HEK293T (cell line): ENCODE data around the gene LAMC2.

ENCODE experiments used
- BHLHE40 ChIP-seq: fragments of 450-650 bp; IDR thresholded peaks from 2 replicates; pipeline ENCODE4 v1.6.1; 2016; ENCODE audit warnings: mild to moderate bottlenecking, moderate library complexity, borderline replicate concordance
- FOXM1 ChIP-seq: fragments of 450-650 bp; IDR thresholded peaks from 2 replicates; pipeline ENCODE4 v1.6.1; 2017; ENCODE audit warnings: mild to moderate bottlenecking, borderline replicate concordance
- L3MBTL2 ChIP-seq: fragments of 450-650 bp; conservative IDR thresholded peaks from 2 replicates; pipeline ENCODE4 v1.6.1; 2016; ENCODE audit warnings: mild to moderate bottlenecking
- SP1 ChIP-seq: fragments of 450-650 bp; IDR thresholded peaks from 2 replicates; pipeline ENCODE4 v1.6.1; 2017

GRCh38 chr1:183291216-183291762 is 105.2 kb downstream of the LAMC2 start:
- TF ChIP-seq FOXM1, result no peak
- no peak for TF ChIP-seq BHLHE40
- TF ChIP-seq L3MBTL2, result no peak
- no peak for TF ChIP-seq SP1
